HG03103 (cell line): ENCODE results near the gene ATP2C2.
"Not testable (repeated sequence)": the region's sequence is repeated elsewhere in the genome, so short reads cannot be mapped to it uniquely, and the experiment has no call there.

ENCODE experiments used
- ATAC-seq: cut with Tn5 transposase; IDR thresholded peaks from one replicate; pipeline ENCODE4 v1.9.1; 2021; ENCODE audit warnings: low read depth; ENCODE audit not compliant: unreplicated experiment

ATP2C2 gene

DNA sequence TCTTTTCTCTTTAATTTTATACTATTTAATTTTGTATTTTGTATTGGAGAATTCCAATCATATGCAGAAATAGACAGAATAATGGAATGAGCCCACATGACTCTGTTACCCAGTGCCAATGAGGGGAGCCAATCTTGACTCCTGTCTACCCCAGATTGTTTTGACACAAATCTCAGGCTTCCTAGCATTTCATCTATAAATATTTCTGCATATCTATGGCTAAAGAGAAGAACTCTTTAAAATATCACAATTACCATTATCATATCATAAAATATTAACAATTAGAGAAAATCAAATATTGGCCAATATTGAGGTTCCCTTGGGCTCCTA lies 23.7 kb downstream of the ATP2C2 start:
- ATAC-seq = no peak

DNA sequence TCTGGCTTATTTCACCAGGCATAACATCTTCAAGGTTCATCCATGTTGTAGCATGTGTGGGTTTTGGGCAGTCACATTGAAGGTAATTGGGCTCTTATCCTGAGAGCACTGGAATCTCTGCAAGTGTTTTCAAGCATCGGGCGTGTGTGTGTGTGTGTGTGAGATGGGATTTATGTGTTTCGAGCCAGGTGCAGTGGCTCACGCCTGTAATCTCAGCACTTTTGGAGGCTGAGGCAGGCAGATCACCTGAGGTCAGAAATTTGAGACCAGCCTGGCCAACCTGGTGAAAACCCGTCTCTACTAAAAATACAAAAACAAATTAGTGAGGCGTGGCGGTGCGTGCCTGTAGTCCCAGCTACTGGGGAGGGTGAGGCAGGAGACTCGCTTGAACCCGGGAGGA lies 27.7 kb downstream of the ATP2C2 start:
- not testable (repeated sequence) for ATAC-seq

DNA sequence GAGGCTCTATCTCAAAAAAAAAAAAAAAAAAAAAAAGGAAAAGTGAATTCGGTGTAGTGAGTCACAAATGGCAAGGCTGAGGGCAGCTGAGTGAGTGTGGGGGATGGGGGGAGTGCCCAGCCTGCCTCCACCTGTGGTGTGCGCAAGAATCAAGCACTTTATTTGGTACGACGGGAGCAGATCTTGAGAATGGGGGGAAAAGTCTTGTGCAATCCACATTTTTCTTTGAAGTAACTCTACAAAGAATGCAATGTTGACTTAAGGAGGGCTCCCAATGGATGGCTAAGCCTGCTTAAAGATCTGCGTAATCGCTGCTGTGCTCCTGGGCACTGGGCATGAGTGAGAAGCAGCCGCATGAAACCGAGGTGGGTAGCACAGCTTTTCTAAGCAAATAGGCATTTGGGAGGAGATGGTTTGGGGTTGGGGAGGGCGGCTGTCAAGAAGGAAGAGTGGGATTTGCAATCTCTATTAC lies 28.2 kb downstream of the ATP2C2 start:
- ATAC-seq = no peak

DNA sequence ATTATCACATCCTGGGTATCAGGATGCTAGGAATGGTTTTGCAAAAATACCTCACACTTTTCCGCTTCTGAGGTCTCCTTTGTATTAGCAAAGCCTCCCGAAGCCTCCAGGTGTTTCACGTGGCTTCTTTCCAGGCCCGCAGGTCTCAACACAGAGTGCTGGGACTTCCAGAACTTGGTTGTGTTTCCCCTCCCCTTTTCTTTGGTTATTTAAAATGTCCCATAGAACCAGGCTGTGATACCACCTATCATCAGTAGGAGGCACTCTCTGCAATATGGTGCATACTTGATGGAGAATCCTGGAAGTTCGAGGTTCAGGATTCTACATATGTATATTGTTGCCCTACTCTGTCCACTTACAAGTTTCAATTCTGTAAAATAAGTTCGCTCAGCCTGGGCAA lies 28.8 kb downstream of the ATP2C2 start:
- no peak for ATAC-seq

DNA sequence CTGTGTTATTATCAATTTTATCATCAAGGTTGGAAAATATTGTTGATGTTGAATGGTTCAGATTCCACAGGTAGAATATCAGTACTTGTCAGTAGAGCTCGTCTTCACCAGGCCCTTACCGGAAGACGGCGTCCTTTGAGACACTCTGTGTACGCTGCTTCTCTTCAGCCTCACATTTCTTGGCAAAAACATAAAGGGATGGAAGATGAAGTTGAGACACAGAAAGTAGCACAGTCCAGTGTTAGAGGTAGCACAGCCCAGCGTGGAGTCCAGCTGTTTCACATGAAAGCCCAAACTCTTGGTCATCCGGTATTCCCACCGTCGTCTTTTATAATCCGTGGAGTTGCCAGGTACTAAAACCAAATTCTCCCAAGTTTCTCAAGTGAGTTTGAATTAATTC lies 30.4 kb downstream of the ATP2C2 start:
- ATAC-seq = no peak

DNA sequence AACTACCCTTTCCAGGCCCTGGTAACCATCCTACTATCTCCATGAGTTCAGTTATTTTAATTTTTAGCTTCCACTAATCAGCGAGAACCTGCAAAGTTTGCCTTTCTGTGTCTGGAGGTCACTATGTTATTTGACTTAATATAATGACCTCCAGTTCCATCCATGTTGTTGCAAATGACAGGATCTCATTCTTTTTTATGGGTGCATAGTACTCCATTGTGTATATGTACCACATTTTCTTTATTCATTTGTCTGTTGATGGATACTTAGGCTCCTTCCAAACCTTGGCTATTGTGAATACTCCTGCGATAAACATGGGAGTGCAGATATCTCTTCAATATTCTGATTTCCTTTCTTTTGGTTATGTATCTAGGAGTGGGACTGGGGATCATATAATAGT lies 31.6 kb downstream of the ATP2C2 start:
- not testable (repeated sequence) for ATAC-seq

DNA sequence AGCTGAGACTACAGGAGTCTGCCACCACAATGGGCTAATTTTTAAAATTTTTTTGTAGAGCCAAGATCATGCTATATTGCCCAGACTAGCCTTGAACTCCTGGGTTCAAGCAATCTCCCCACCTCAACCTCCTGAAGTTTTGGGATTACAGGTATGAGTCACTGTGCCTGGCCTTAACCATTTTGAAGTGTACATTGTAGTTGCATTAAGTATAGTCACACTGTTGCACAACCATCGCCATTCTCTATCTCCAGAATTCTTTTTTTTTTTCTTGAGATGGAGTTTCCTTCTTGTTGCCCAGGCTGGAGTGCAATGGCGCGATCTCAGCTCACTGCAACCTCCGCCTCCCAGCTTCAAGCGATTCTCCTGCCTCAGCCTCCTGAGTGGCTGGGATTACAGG lies 35.1 kb downstream of the ATP2C2 start:
- not testable (repeated sequence) for ATAC-seq

DNA sequence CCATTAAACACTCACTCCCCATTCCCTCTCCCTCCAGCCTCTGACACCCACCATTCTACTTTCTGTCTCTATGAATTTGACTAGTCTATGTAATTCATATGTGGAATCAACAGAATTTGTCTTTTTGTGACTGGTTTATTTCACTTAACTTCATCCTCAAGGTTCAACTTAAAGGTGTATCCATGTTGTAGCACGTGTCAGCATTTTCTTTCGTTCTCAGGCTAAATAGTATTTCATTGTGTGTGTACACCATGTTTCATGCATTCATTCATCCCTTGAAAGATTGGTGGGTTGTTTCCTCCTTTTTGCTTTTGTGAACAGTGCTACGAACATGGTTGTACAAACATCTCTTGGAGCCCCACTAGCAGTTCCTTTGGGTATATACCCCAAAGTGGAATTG lies 36.0 kb downstream of the ATP2C2 start:
- ATAC-seq = no peak

DNA sequence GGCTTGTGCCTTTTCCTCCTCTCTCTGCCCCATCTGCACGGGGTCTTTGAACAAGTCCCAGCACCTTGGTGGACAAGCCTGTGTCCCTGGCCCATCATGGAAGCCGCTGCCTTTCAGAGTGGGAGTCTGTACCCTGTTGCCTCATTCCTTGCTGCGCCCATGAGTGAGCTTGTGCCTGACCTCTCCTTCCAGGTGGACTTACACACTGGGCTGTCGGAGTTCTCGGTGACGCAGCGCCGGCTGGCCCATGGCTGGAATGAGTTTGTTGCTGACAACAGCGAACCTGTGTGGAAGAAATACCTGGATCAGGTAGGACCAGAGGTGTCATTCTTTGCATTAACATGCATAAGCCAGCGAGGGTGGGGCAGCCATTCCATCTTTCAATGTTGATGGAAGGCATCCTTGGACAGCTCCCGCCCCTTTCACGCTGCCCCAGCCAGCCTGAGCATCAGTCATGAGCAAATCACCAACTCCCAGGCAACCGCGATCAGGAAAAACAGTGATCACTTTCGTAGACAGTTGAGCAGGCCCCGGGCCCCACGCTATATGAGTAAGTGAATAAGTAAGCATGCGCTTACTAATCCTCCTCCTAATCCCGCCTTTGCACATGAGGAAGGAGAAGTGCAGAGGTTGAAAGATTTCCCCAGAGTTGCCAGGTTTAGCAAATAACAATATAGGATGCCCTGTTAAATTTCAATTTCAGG lies 36.8 kb downstream of the ATP2C2 start:
- no peak for ATAC-seq

DNA sequence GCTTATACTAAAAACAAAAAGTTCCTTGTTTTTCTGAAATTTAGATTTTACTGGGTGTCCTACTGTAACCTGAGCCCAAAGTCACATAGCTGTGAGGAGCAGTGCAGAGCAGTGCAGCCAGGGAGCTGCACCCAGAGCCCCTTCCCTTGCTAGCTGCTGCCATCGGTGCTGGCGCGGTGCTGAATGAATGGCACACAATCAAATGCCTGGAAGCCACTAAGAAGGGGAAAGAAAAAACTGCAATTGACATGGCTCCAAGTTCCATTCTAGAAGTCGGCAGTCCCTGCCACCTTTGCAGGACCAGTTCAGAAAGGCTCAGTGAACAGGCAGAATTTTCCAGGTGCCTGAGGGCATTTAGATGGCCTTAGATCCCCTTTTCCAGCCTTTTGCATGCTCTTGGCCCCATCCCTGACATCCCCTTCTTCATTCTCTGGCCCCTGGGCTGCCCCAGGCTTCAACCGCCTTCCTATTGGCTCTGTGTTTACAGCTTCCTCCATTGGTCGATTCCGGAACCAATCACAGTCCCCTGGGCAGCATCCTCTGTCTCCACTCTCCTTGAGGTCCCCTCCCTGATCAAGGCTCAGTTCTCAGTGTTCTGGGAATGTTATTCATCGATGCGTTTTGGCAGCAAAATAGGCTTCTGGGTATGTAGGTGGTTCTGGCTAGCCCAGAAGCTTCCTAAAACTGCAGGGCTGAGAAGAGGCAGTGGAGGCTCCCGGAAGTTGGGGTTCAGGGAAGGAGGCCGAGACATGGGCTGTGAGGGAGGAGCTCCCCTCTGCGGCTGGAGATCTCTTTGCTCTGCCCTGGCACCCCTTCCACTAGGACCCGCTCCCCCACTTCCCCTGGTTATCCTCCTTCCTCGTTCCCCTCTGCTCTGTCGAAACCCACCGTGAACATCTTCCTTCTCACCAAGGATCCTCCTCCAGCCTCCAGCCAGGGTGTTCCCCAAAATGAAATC lies 37.9 kb downstream of the ATP2C2 start:
- no peak for ATAC-seq

DNA sequence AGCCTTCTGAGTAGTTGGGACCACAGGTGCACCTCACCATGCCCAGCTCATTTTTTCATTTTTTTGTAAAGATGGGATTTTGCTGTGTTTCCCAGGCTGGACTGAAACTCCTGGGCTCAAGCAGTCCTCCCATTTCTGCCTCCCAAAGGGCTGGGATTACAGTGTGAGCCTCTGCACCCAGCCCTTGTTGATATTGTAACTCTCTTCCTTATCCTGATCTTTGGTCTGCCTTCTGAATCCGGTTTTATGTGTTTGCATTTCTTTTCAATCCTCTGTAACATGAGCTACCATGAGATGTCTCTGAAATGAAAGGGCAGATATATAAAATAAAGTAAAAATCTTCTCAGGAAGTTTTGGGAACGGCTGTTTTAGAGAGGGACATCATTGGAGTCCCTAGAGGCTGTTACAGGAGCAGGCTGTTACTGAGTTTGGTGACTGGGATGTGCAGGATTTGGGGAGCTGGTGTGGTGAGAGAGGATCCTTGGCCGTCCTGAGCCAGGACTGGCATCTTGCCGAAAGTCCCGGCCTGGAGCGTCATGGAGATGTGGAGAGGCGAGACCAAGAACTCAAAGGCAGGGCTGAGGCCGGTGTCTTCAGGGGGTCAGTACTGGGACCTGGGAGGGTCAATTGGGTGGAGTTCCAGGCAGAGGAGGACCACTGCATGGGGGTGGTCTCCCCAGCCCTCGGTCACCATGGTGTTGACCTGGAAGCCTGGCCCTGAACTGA lies 39.4 kb downstream of the ATP2C2 start:
- ATAC-seq = no peak

DNA sequence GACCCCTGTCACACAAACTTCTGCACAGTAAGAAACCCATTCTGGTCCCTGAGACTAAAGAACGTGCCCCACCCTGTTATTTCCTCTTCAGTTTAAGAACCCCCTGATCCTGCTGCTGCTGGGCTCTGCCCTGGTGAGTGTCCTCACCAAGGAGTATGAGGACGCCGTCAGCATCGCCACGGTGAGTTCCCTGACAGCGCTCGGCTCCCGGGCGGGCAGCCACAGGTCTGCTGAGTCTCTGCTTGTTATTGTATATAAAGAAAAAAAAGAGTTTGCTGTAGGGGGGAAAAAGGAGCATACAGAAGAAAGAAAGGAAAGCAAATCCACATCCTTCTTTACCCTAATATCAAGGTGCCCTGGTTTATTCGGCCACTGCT lies 40.0 kb downstream of the ATP2C2 start:
- ATAC-seq = no peak

DNA sequence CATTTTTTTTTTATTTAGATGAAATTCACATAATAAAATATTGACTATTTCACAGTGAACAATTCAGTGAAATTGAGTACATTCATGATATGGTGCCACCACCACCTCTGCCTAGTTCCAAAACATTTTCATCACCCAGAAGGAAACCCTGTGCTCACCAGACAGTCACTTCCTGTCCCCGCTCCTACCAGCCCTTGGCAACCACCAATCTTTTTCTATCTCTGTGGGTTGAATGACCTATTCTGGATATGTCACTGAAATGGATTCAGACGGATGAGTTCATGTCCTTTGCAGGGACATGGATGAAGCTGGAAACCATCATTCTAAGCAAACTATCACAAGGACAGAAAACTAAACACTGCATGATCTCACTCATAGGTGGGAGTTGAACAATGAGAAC lies 40.5 kb downstream of the ATP2C2 start:
- no peak for ATAC-seq

DNA sequence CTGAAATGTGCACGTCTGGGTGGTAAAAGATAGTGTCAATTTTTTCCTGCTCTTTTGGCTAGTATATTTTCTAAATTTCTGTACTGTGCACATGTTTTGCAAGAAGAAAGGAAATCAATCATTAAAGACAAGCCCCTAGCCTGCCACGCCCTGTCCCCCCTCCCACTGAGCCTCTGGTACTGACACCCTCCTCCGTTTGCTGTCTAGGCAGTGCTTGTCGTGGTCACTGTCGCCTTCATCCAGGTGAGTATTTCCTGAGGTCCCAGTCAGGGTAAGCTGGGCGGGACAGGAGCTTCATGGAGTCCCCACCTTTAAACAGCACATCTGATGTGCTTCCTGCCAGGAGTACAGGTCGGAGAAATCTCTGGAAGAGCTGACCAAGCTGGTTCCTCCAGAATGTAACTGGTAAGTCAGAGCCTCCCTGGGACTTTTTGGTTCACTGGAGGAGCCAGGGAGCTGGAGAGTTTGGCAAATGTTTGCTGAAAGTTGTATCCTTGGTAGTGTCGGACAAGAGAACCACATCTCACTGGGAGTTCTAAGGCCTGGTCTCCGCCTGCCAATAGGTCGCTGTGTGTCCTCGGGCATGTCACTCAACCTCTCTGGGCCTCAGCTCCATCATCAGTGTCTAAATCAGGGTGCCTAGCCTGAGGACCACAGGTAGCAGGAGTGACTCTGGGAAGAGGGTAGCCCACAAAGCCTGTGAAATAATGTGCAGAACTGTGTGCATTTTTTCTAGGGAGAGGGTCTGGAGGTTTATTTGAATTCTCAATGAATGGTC lies 42.2 kb downstream of the ATP2C2 start:
- ATAC-seq = no peak

DNA sequence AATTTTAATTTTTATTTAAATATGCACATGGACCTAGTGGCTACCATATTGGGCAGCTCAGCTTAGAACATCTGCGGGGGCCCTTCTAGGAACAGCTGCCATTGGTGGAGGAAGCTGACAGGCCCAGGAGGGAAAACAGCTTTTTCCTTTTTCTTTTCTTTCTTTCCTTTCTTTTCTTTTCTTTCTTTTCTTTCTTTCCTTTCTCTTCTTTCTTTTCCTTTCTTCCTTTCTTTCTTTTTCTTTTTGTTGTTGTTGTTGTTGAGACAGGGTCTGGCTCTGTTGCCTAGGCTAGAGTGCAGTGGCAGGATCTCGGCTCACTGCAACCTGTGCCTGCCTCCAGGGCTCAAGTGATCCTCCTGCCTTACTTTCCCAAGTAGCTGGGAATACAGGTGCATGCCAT lies 43.4 kb downstream of the ATP2C2 start:
- ATAC-seq = no peak

DNA sequence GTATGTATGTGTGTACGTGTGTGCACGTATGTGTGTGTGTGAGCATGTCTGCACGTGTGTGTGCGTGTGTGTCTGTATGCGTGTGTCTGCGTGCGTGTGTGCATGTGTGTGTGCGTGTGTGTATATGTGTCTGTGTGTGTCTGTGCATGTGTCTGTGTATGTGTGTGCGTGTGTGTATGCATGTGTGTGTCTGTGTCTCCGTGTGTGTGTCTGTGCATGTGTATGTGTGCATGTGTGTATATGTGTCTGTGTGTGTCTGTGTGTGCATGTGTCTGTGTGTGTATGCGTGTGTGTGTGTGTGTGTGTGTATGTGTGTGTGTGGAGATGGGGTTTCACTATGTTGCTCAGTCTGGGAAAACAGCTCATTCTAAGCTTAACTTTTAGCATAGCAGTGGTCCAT lies 43.9 kb downstream of the ATP2C2 start:
- ATAC-seq = no peak

DNA sequence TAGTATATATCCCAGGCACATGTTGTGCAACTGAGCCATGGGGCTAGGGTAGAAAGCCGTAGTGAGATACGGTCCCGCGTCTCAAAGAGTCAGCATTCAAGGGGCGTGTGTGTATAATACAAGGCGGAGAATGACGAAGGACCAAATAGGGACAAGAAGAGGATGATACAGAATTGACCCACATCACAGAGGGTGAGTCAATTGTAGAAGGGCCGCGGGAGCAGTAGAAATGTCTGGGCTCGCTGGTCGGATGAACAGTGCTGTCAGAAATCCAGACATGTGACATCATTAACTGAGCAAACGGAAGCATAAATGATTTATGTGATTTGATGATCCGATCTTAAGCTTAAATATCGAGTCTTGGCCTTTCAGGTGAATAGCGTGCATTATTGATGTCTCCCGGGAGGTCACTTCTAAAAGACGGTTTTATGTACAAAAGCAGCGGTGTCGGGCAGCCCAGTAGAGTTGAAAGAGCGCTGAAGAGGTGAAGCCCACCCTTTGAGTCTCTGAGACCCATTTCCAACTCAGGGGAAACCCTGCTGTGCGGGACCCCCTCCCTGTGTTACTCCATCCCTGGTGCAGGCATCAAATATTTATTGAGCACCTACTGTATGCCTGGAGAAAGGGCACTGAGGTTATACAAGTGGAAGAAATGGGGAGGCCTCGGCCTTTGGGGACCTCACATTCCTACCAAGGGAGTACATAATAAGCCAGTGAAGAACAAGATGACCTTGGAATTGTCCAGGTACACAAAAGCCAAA lies 45.1 kb downstream of the ATP2C2 start:
- no peak for ATAC-seq

DNA sequence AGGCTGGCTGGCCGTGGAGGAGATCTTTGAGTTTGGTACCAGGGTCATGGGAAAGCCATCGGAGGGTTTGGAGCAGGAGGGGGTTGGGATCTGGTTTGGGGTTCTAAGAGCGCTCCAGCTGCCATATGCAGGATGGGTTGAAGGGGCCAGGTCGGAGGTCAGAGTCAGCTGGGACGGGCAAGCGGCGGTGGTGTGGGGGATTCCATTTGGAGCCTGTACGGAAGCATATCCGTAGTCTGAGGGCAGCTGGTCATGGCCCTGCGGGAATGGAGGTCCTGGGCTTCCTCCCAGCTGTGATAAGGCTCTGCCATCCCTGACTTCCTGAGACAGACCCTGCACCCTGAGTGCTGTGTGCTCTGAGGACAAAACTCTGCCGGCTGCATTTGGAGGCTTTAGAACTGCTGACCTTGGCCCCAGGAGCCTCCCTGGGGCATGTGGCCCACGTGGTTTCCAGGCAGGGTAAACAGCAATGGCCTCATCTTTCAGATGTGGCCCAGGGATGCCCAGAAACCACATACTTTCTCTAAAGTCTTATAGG lies 46.5 kb downstream of the ATP2C2 start:
- no peak for ATAC-seq
